HL-60 (cell line): ENCODE data around the gene PPP1R11.

ENCODE experiments used
- GABPA ChIP-seq: IDR thresholded peaks from 2 replicates; pipeline ENCODE4 v1.6.1; 2012; ENCODE audit warnings: low read depth
- POLR2AphosphoS5 ChIP-seq: IDR thresholded peaks from 2 replicates; pipeline ENCODE4 v1.6.1; 2012; ENCODE audit warnings: low read depth
- TF ChIP-seq, protein P1 (sequence below): IDR thresholded peaks from one replicate; pipeline ENCODE4 v1.5.1; 2011; ENCODE audit warnings: low read length, control low read depth, inconsistent platforms; ENCODE audit not compliant: insufficient read depth

DNA sequence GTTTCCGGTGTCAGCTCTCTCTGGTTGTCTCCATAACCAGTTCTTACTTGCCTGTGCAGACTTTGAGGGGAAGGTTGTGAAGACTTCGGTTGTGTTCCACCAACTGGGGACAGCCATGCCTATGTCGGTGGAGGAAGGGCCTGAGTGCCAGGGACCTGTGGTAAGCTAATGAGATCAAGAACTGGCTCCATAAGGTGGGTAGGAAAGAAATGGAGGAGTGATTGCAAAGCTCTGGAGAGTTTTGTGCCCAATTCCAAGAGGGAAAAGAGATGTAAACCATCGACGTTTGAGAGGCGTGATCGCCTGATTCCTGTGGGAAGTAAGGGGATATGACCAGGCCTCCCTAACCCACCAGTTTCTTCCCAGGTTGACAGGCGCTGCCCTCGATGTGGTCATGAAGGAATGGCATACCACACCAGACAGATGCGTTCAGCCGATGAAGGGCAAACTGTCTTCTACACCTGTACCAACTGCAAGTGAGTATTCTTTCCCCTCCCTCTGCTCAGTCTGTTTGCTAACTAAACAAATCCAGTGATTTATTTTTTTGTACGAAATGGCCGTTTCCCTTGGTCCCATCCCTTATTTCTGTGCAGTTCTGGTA is 5.0 kb upstream of the PPP1R11 start:
- TF ChIP-seq, protein P1, sequence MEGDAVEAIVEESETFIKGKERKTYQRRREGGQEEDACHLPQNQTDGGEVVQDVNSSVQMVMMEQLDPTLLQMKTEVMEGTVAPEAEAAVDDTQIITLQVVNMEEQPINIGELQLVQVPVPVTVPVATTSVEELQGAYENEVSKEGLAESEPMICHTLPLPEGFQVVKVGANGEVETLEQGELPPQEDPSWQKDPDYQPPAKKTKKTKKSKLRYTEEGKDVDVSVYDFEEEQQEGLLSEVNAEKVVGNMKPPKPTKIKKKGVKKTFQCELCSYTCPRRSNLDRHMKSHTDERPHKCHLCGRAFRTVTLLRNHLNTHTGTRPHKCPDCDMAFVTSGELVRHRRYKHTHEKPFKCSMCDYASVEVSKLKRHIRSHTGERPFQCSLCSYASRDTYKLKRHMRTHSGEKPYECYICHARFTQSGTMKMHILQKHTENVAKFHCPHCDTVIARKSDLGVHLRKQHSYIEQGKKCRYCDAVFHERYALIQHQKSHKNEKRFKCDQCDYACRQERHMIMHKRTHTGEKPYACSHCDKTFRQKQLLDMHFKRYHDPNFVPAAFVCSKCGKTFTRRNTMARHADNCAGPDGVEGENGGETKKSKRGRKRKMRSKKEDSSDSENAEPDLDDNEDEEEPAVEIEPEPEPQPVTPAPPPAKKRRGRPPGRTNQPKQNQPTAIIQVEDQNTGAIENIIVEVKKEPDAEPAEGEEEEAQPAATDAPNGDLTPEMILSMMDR, result no peak
- TF ChIP-seq GABPA, result no peak
- no peak for TF ChIP-seq POLR2AphosphoS5
